PC-9 (cell line): ENCODE measurements around the gene CYBC1. TPM values are rescaled to one million over a fixed set of nuclear protein-coding genes. Genes with fewer than 3 reads are reported as not detected.

Source experiments
- BruUV-seq: library from RNA; stranded (reverse); fragments of 400-500 nt; replicated peaks from 2 replicates; lab custom pipeline; 2021; lab: Mats Ljungman, UMichigan
- CTCF ChIA-PET: fragments of 300-600 bp; sonication (Branson Sonifier 250); formaldehyde crosslinking; loops from one replicate; lab custom pipeline; 2022; ENCODE audit warnings: antibody characterized with exemption; lab: Charles Lee
- POLR2A ChIA-PET: fragments of 300-600 bp; sonication (Branson Sonifier 250); formaldehyde crosslinking; loops from one replicate; lab custom pipeline; 2022; ENCODE audit warnings: antibody characterized with exemption; ENCODE audit not compliant: unreplicated experiment; lab: Charles Lee
- DNase-seq, 2 experiments: peaks; one replicate each; pipeline versions ENCODE4 v3.0.0 to v3.0.0-alpha.2; 2015 to 2022; ENCODE audit warnings: mixed read lengths in 1 of 2
- H2AFZ ChIP-seq: fragments of 200-600 bp; sonication (generic); 2 replicates; pipeline ENCODE4 v1.8.1; 2017; ENCODE audit warnings: antibody characterized with exemption
- H3F3A ChIP-seq: fragments of 200-600 bp; sonication (generic); 2 replicates; pipeline ENCODE4 v1.8.1; 2017; ENCODE audit warnings: antibody characterized with exemption, mild to moderate bottlenecking, low read depth; ENCODE audit not compliant: insufficient read depth
- H3K27ac ChIP-seq: fragments of 200-600 bp; sonication (generic); 2 replicates; pipeline ENCODE4 v1.6.1; 2016; ENCODE audit warnings: mixed run types
- H3K27me3 ChIP-seq: fragments of 200-600 bp; sonication (generic); 2 replicates; pipeline ENCODE4 v1.6.1; 2016; ENCODE audit warnings: low read depth, mixed run types; ENCODE audit not compliant: insufficient read depth
- H3K36me3 ChIP-seq: fragments of 200-600 bp; sonication (generic); 2 replicates; pipeline ENCODE4 v1.6.1; 2016; ENCODE audit warnings: low read depth, mixed run types
- H3K4me1 ChIP-seq: fragments of 200-600 bp; sonication (generic); replicated peaks from 2 replicates; pipeline ENCODE4 v1.6.1; 2016; ENCODE audit warnings: mixed run types; ENCODE audit not compliant: insufficient read depth
- H3K4me2 ChIP-seq: fragments of 200-600 bp; sonication (generic); 2 replicates; pipeline ENCODE4 v1.6.1; 2017; ENCODE audit warnings: mixed run types
- H3K4me3 ChIP-seq: fragments of 200-600 bp; sonication (generic); 2 replicates; pipeline ENCODE4 v1.6.1; 2016; ENCODE audit warnings: mixed run types
- H3K79me2 ChIP-seq: fragments of 200-600 bp; sonication (generic); 2 replicates; pipeline ENCODE4 v1.6.1; 2017; ENCODE audit warnings: low read depth, mixed run types
- H3K9me2 ChIP-seq: fragments of 200-600 bp; sonication (generic); 2 replicates; pipeline ENCODE4 v1.8.1; 2017; ENCODE audit warnings: mild to moderate bottlenecking; ENCODE audit not compliant: insufficient read depth
- H3K9me3 ChIP-seq: fragments of 200-600 bp; sonication (generic); 2 replicates; pipeline ENCODE4 v1.8.1; 2016; ENCODE audit warnings: low read depth; ENCODE audit not compliant: insufficient read depth
- H4K20me1 ChIP-seq: fragments of 200-600 bp; sonication (generic); 2 replicates; pipeline ENCODE4 v1.8.1; 2017; ENCODE audit not compliant: insufficient read depth
- EZH2 ChIP-seq: fragments of 200-600 bp; sonication (generic); IDR thresholded peaks from 2 replicates; pipeline ENCODE4 v1.8.0; 2017; ENCODE audit warnings: antibody characterized with exemption, low read depth
- intact Hi-C: fragments of 100-400 bp; cut with micrococcal nuclease; formaldehyde crosslinking; loops from one replicate; pipeline ENCODE4 v1.10.0; 2022; ENCODE audit not compliant: unreplicated experiment
- total RNA-seq: library from RNA; stranded (reverse); gene quantifications from 2 replicates; pipeline ENCODE4 v1.2.3, GENCODE V29; 2021
- TF ChIP-seq, protein P1 (sequence below): fragments of 200-600 bp; sonication (generic); conservative IDR thresholded peaks from 2 replicates; pipeline ENCODE4 v1.6.1; 2017; ENCODE audit warnings: mixed run types, antibody characterized with exemption, mild to moderate bottlenecking, moderate library complexity

The CYBC1 gene
- total RNA-seq, 1 experiment from 2014 or later: 78.4 TPM

DNA sequence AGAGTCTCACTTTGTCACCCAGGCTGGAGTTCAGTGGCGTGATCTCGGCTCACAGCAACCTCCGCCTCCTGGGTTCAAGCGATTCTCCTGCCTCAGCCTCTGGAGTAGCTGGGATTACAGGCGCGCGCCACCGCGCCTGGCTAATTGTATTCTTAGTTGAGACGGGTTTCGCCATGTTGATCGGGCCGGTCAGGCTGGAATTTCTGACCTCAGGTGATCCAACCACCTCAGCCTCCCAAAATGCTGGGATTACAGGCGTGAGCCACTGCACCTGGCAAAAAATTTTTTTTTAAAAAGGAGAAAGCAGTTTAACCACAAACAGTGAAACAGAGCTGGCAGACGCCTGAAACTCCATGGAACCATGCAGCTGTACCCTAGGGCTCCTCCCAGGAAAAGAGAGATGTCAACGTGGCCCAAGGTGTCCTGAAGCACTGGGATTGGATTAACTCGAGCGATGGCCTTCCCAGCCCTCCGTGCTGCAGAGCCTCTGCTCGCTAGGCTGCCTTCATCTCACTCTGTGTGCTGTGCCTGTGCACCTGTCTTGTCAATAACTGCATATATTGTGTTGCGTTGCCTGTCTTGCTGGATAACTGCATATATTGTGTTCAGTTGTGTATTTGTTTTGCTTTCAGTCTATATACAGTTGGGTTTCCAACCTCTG lies 39.4 kb upstream of the CYBC1 start:
- H3K79me2 ChIP-seq: no peaks in the 10 kb centered on the region
- no peaks in the 10 kb centered on the region for H3K9me3 ChIP-seq
- ChIA-PET POLR2A (no interaction called here), CTCF (no interaction called here)
- no peaks in the 10 kb centered on the region for H3K36me3 ChIP-seq
- H3K9me2 ChIP-seq: no peaks in the 10 kb centered on the region
- DNase-seq: no peak
- H3K4me2 ChIP-seq: no peak overlapping the region
- H3K4me3 ChIP-seq: no peak overlapping the region
- H3F3A ChIP-seq: peaks cover 25% of the 10 kb centered on the region
- TF ChIP-seq, protein P1, sequence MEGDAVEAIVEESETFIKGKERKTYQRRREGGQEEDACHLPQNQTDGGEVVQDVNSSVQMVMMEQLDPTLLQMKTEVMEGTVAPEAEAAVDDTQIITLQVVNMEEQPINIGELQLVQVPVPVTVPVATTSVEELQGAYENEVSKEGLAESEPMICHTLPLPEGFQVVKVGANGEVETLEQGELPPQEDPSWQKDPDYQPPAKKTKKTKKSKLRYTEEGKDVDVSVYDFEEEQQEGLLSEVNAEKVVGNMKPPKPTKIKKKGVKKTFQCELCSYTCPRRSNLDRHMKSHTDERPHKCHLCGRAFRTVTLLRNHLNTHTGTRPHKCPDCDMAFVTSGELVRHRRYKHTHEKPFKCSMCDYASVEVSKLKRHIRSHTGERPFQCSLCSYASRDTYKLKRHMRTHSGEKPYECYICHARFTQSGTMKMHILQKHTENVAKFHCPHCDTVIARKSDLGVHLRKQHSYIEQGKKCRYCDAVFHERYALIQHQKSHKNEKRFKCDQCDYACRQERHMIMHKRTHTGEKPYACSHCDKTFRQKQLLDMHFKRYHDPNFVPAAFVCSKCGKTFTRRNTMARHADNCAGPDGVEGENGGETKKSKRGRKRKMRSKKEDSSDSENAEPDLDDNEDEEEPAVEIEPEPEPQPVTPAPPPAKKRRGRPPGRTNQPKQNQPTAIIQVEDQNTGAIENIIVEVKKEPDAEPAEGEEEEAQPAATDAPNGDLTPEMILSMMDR: no peak
- no peak for TF ChIP-seq EZH2
- H3K4me1 ChIP-seq: peaks cover 13% of the 10 kb centered on the region
- H3K27me3 ChIP-seq: no peaks in the 10 kb centered on the region
- BruUV-seq: no TSS peak
- no peaks in the 10 kb centered on the region for H4K20me1 ChIP-seq
- no peak overlapping the region for H2AFZ ChIP-seq
- no peak overlapping the region for H3K27ac ChIP-seq
- intact Hi-C loops: loop anchor here (5.0 to 10.0 kb wide), 3 partner anchors 62 to 255 kb away; partner anchors contain the start of gene TEX19

DNA sequence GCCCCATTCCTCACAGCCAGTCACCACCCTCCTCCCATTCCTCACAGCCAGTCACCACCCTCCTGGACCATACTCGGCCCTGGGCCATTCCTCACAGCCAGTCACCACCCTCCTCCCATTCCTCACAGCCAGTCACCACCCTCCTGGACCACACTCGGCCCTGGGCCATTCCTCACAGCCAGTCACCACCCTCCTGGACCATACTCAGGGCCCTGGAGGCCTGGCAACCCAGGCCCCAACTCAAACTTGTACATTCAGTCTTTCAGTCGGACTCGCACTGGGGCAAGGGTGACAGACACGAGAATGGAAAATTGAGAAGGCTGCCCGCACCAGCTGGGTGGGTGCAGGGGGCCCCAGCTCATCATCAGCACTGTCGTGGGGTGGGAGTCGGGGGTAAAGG lies 38.6 kb upstream of the CYBC1 start:
- Histone ChIP-seq H3K4me1 (peaks cover 13% of the 10 kb centered on the region), H3K27me3 (no peaks in the 10 kb centered on the region), H3K4me2 (no peak overlapping the region), H3K27ac (no peak overlapping the region), H3K9me2 (no peaks in the 10 kb centered on the region), H2AFZ (no peak overlapping the region), H3K4me3 (no peak overlapping the region), H4K20me1 (no peaks in the 10 kb centered on the region), H3K9me3 (no peaks in the 10 kb centered on the region), H3K36me3 (no peaks in the 10 kb centered on the region), H3F3A (peaks cover 18% of the 10 kb centered on the region), H3K79me2 (no peaks in the 10 kb centered on the region)
- intact Hi-C loops: no loop called here
- CTCF ChIA-PET: no interaction called here
- BruUV-seq: no TSS peak
- TF ChIP-seq EZH2: no peak
- TF ChIP-seq, protein P1: no peak
- POLR2A ChIA-PET: no interaction called here
- no peak for DNase-seq

DNA sequence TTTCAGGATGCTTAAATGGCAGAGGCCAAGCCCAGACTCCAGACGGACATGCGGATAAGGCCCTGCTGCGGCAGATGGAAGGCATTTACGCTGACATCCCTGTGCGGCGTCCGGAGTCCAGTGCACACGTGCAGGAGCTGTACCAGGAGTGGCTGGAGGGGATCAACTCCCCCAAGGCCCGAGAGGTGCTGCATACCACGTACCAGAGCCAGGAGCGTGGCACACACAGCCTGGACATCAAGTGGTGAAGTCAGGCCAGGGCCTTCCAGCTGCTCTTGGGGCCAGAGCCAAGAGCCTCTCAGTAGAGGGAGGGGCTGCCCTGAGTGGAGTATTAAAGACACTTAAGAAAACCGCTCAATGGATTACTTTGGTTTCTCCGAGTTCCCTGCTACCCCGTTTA lies 37.4 kb upstream of the CYBC1 start:
- H3K9me3 ChIP-seq: no peaks in the 10 kb centered on the region
- no peak overlapping the region for H2AFZ ChIP-seq
- CTCF ChIA-PET: no interaction called here
- H3K4me1 ChIP-seq: peaks cover 7% of the 10 kb centered on the region
- no peaks in the 10 kb centered on the region for H3K9me2 ChIP-seq
- H3K27ac ChIP-seq: no peak overlapping the region
- POLR2A ChIA-PET: no interaction called here
- H4K20me1 ChIP-seq: no peaks in the 10 kb centered on the region
- H3K4me2 ChIP-seq: no peak overlapping the region
- peaks cover 9% of the 10 kb centered on the region for H3F3A ChIP-seq
- TF ChIP-seq EZH2: no peak
- TF ChIP-seq, protein P1: no peak
- H3K79me2 ChIP-seq: no peaks in the 10 kb centered on the region
- no peaks in the 10 kb centered on the region for H3K36me3 ChIP-seq
- no peak for DNase-seq
- intact Hi-C loops: no loop called here
- no TSS peak for BruUV-seq
- no peaks in the 10 kb centered on the region for H3K27me3 ChIP-seq
- no peak overlapping the region for H3K4me3 ChIP-seq
